IMR-90 (cell line): ENCODE data around the gene CTTN. TPM values are rescaled to one million over a fixed set of nuclear protein-coding genes. Genes with fewer than 3 reads are reported as not detected.

ENCODE experiments used
- ATAC-seq: fragments of 200-7000 bp; cut with Tn5 transposase; 2 replicates; pipeline ENCODE4 v1.9.1; 2020; ENCODE audit warnings: low read depth, mild to moderate bottlenecking, moderate library complexity
- BruUV-seq: library from RNA; stranded (reverse); fragments of 400-500 nt; replicated peaks from 2 replicates; lab custom pipeline; 2021; lab: Mats Ljungman, UMichigan
- CTCF ChIA-PET: fragments of 300-600 bp; formaldehyde crosslinking; extraction: SDS; loops from one replicate; lab custom pipeline; 2021; ENCODE audit warnings: antibody characterized with exemption; lab: Yijun Ruan, JAX
- POLR2A ChIA-PET: fragments of 300-600 bp; sonication (Branson Sonifier 250); formaldehyde crosslinking; loops from one replicate; lab custom pipeline; 2022; ENCODE audit warnings: antibody characterized with exemption; ENCODE audit not compliant: unreplicated experiment; lab: Charles Lee
- DNase-seq: peaks from one replicate; pipeline ENCODE4 v3.0.0; 2013
- H2AFZ ChIP-seq: replicated peaks from 2 replicates; pipeline ENCODE3; 2013; ENCODE audit warnings: low read length, mild to moderate bottlenecking; ENCODE audit not compliant: poor library complexity
- H2AK5ac ChIP-seq: 2 replicates; pipeline ENCODE4 v1.6.1; 2013; ENCODE audit warnings: low read depth, low read length, inconsistent platforms
- H2AK9ac ChIP-seq: replicated peaks from 2 replicates; pipeline ENCODE3; 2013; ENCODE audit warnings: mild to moderate bottlenecking, low read depth, low read length, moderate library complexity; ENCODE audit not compliant: poor library complexity
- H2BK120ac ChIP-seq: 2 replicates; pipeline ENCODE4 v1.6.1; 2013; ENCODE audit warnings: low read depth, low read length, inconsistent platforms
- H2BK15ac ChIP-seq: 3 replicates; pipeline ENCODE4 v1.6.1; 2013; ENCODE audit warnings: low read depth, low read length, inconsistent platforms
- H2BK20ac ChIP-seq: 2 replicates; pipeline ENCODE4 v1.6.1; 2013; ENCODE audit warnings: low read depth, mild to moderate bottlenecking, inconsistent platforms, low read length, moderate library complexity
- H2BK5ac ChIP-seq: 2 replicates; pipeline ENCODE4 v1.6.1; 2013; ENCODE audit warnings: mild to moderate bottlenecking, low read depth, low read length, inconsistent platforms; ENCODE audit not compliant: poor library complexity, severe bottlenecking
- H3K14ac ChIP-seq: replicated peaks from 2 replicates; pipeline ENCODE4 v1.6.1; 2013; ENCODE audit warnings: low read depth, low read length, inconsistent platforms
- H3K18ac ChIP-seq: 2 replicates; pipeline ENCODE4 v1.6.1; 2013; ENCODE audit warnings: low read depth, low read length, control low read depth
- H3K23ac ChIP-seq: 2 replicates; pipeline ENCODE4 v1.6.1; 2013; ENCODE audit warnings: low read depth, low read length, inconsistent platforms
- H3K27ac ChIP-seq: 2 replicates; pipeline ENCODE4 v1.5.1; 2013; ENCODE audit warnings: mild to moderate bottlenecking, control low read depth, low read length; ENCODE audit not compliant: insufficient read depth
- H3K27me3 ChIP-seq: 2 replicates; pipeline ENCODE4 v1.6.1; 2013; ENCODE audit warnings: low read length; ENCODE audit not compliant: control insufficient read depth, insufficient read depth
- H3K36me3 ChIP-seq: 2 replicates; pipeline ENCODE4 v1.6.1; 2013; ENCODE audit warnings: low read length, mixed read lengths; ENCODE audit not compliant: control insufficient read depth, insufficient read depth
- H3K4ac ChIP-seq: 2 replicates; pipeline ENCODE4 v1.6.1; 2013; ENCODE audit warnings: low read depth, low read length, inconsistent platforms
- H3K4me1 ChIP-seq: 2 replicates; pipeline ENCODE4 v1.6.1; 2013; ENCODE audit warnings: low read length, mixed read lengths; ENCODE audit not compliant: control insufficient read depth, insufficient read depth
- H3K4me2 ChIP-seq: 2 replicates; pipeline ENCODE4 v1.6.1; 2013; ENCODE audit warnings: low read depth, mild to moderate bottlenecking, control low read depth, low read length, moderate library complexity
- H3K4me3 ChIP-seq: 2 replicates; pipeline ENCODE4 v1.5.1; 2013; ENCODE audit warnings: low read depth, mild to moderate bottlenecking, control low read depth, low read length, moderate library complexity; ENCODE audit not compliant: insufficient read depth
- H3K56ac ChIP-seq: 2 replicates; pipeline ENCODE4 v1.6.1; 2013; ENCODE audit warnings: low read length, inconsistent platforms; ENCODE audit not compliant: insufficient read depth; ENCODE audit errors: extremely low read depth
- H3K79me1 ChIP-seq, 2 experiments: 2 replicates each; pipeline ENCODE4 v1.6.1; 2013; ENCODE audit warnings: low read length in 2 of 2, inconsistent platforms in 1 of 2, low read depth in 1 of 2
- H3K9ac ChIP-seq: 2 replicates; pipeline ENCODE4 v1.6.1; 2013; ENCODE audit warnings: low read depth, low read length, control low read depth
- H3K9me1 ChIP-seq: 2 replicates; pipeline ENCODE4 v1.6.1; 2013; ENCODE audit warnings: low read length, inconsistent platforms; ENCODE audit not compliant: insufficient read depth
- H3K9me3 ChIP-seq: 2 replicates; pipeline ENCODE4 v1.6.1; 2013; ENCODE audit warnings: low read length; ENCODE audit not compliant: control insufficient read depth, insufficient read depth
- H4K20me1 ChIP-seq: 2 replicates; pipeline ENCODE4 v1.6.1; 2013; ENCODE audit warnings: low read length, inconsistent platforms; ENCODE audit not compliant: insufficient read depth
- H4K5ac ChIP-seq: 2 replicates; pipeline ENCODE4 v1.6.1; 2013; ENCODE audit warnings: mild to moderate bottlenecking, low read depth, low read length, control low read depth
- H4K8ac ChIP-seq, 2 experiments: 2 replicates each; pipeline ENCODE4 v1.6.1; 2013; ENCODE audit warnings: low read depth in 2 of 2, low read length in 2 of 2, control low read depth in 1 of 2, inconsistent platforms in 1 of 2
- H4K91ac ChIP-seq: 2 replicates; pipeline ENCODE4 v1.6.1; 2013; ENCODE audit warnings: low read depth, low read length, inconsistent platforms; ENCODE audit not compliant: insufficient read depth
- CHD1 ChIP-seq: IDR thresholded peaks from 2 replicates; pipeline ENCODE4 v1.6.1; 2012; ENCODE audit warnings: low read depth, low read length, improper control_type of control experiment
- RFX5 ChIP-seq: IDR thresholded peaks from 2 replicates; pipeline ENCODE4 v1.8.0; 2012; ENCODE audit warnings: low read depth, mild to moderate bottlenecking, low read length, moderate library complexity
- WGBS, 2 experiments: methylation state at CpG; one replicate each; pipeline versions ENCODE4 v1.1.5 to v1.1.7; 2013; ENCODE audit warnings: missing lambda C conversion rate in 2 of 2; ENCODE audit not compliant: insufficient read length in 1 of 2; ENCODE audit errors: extremely low coverage in 2 of 2; 5-methylcytosine and 5-hydroxymethylcytosine counted together
- dilution Hi-C: fragments of 300-500 bp; cut with HindIII; formaldehyde crosslinking; loops from one replicate; pipeline ENCODE4 v1.14.3; 2018; ENCODE audit warnings: low sequenced_read_pairs; ENCODE audit not compliant: unreplicated experiment
- in situ Hi-C: fragments of 300-500 bp; cut with MboI; formaldehyde crosslinking; loops from 3 replicates; pipeline ENCODE4 v1.14.3; 2019; ENCODE audit warnings: low sequenced_read_pairs, inconsistent platforms, mixed read lengths
- intact Hi-C: fragments of 100-400 bp; cut with micrococcal nuclease; formaldehyde crosslinking; loops from 2 replicates; pipeline ENCODE4 v1.10.0; 2022
- polyA plus RNA-seq, 3 experiments: library from polyadenylated mRNA; depleted of rRNA; stranded (reverse); fragments of >200 nt; gene quantifications; 2 replicates each; pipeline ENCODE4 v1.2.3, GENCODE V29; 2012; ENCODE audit warnings: low replicate concordance in 1 of 3
- total RNA-seq: library from RNA; depleted of rRNA; stranded (reverse); fragments of >200 nt; gene quantifications from 2 replicates; pipeline ENCODE4 v1.2.3, GENCODE V29; 2012

CTTN gene
- total and polyA plus RNA-seq, 2 of the 4 experiments (the other 2 are of a cell fraction) = 287 to 296 TPM

DNA sequence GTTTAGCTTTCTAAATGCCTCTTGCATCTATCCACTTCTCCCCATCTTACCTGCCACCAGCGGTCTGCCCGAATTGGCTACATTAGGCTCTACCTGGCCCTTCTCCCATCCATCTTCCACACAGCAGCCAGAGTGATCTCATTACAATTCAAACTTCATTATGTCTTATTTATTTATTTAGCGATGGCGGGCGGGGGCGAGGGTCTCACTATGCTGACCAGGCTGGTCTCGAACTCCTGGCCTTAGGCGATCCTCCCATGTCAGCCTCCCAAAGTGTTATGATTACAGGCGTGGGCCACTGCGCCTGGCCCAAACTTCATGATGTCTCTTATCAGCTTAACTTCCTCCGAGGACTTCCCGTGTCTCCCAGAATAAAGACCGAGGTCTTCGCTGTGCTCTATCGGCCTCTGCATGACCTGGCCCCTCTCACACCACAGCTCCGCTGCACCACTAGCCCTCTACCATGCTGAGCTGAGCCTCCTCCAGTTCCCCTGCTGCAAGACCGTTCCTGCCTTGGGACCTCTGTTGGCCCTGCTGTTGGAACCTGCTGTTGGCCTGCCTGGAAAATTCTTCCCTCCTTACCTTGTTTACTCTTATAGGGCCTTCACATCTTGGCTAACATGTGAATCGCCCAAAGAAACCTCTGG is 870 bp upstream of the CTTN start:
- Histone ChIP-seq H4K20me1 (peaks cover 40% of the 10 kb centered on the region), H3K9ac (peak overlapping the region; percentile 75), H2BK5ac (peak overlapping the region; percentile 51), H3K79me1 (peaks cover 8 to 60% of the 10 kb centered on the region in 2 experiments), H3K4me2 (peak overlapping the region; percentile 97), H2BK15ac (0 out of 3 replicates have a peak overlapping the region, but pooled peaks have one; percentile 15), H3K27ac (peak overlapping the region; percentile 70), H3K4ac (peak overlapping the region; percentile 45), H2AK5ac (peak overlapping the region; percentile 96), H3K23ac (peak overlapping the region; percentile 80), H3K9me1 (peaks cover 14% of the 10 kb centered on the region), H2BK20ac (no peak overlapping the region), H4K5ac (peak overlapping the region; percentile 66), H3K27me3 (no peaks in the 10 kb centered on the region), H2AFZ (peak overlapping the region; percentile 98), H4K91ac (peak overlapping the region; percentile 80), H4K8ac (peak overlapping the region; percentile 50 to 66), H3K56ac (peak overlapping the region; percentile 79), H2AK9ac (peak overlapping the region; percentile 97), H3K36me3 (peaks cover 22% of the 10 kb centered on the region), H3K4me3 (peak overlapping the region; percentile 81), H3K9me3 (no peaks in the 10 kb centered on the region), H3K4me1 (peaks cover 13% of the 10 kb centered on the region), H3K14ac (peak overlapping the region; percentile 28), H3K18ac (peak overlapping the region; percentile 46; the same call in 1 of the 2 replicates), H2BK120ac (peak overlapping the region; percentile 26; the same call in 1 of the 2 replicates)
- 50% methylated on average over 4 of the region's 18 CpGs; no CpG with 5 or more reads in 1 of the 2 experiments for WGBS, 2 experiments
- ChIA-PET CTCF (no interaction called here), POLR2A (no interaction called here)
- dilution Hi-C loops = no loop called here
- BruUV-seq = no TSS peak
- peak; percentile 4 for ATAC-seq
- in situ Hi-C loops = no loop called here
- peak; percentile 30 for DNase-seq
- intact Hi-C loops = loop anchor here (5.0 kb wide), 2 partner anchors 125 to 195 kb away; partner anchors contain the start of genes FADD and PPFIA1
- TF ChIP-seq RFX5 (no peak), CHD1 (no peak)
